ENCODE data around the gene TRIM31.

The TRIM31 gene

DNA sequence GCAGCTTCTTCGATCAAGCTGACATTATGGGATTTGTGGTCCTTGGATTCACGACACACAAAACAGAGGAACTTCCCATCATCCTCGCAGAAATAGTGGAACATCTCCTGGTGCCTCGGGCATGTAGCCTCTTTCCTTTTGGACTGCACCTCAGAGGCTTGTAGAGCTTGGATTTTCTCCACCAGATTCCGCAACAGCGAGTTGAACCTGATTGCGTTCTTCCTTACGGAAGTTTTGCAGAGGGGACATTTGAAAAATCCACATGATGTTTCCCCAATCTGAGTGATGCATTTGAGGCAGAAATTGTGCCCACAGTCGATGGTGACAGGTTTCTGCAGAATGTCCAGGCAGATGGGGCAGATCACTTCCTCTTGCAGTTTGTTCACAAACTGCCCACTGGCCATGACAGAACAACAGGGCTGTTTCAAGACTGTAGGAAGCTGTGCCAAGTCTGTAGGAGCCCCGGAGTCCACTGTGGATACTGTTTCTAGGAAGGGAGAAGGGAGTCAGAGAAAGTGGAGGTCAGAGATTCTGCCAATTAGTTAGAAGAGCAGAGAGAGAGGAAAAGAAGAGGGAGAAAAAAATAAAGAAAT is 392 bp downstream of the TRIM31 start:
- DNase-seq: no peak

DNA sequence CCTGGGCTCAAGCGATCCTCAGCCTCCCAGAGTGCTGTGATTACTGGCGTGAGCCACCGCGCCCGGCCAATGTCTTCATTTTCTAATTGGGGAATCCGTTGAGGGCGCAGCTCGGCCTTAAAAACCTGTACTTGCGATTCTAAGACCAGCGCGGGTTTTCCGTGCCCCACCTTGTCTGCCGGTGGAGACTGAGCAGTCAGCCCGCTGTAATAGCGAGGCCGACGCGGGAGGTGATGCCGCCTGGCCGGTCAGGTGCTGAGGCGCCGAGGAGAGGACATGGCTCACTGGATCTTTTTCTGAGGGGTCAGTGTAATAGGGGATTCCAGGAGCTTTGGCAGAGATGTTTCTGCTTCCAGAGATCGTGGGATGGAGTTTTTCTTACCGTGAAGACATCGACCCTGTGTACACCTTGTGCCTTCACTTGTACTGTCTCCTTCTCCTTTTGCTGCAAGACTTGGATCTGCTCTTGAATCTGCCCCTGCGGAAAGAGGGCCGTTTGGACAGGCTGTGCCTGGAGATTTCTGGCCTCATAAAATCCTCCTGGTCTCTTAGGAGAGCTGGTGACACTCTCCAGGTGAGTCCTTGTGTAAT is 1.5 kb downstream of the TRIM31 start:
- DNase-seq: no peak

DNA sequence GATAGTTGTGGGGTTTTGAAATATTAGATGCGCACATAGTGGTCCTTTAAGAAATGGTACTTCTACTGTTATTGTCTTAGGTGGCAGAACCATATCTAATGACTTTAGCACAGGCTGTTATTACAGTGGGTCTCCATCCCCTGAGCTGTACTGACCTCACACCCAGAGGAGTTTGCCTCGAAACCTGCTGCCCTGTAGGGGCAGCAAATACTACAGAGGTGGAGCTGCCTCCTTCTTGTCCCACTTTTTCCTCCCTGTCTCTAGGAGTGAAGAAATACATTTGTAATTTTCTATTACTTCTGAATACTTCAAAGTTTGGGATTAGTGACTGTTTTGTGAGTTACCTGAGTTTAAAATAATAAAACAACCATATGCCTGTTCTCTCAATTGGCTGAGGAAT is 8.2 kb downstream of the TRIM31 start:
- no peak for DNase-seq

DNA sequence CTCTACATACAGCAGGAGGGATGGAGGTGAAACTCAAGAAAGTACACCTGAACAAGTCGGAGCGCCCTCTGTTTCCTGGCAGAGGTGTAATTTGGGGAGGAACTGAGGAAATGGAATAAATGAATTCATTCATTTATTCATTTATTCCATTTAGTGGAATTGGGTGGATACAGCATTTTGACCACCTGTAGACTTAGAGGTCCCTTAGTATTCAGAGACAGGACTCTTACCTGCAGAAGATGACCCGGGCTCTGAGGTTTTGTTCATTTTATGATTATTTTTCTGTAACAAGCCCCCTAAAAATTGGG is 9.1 kb downstream of the TRIM31 start:
- no peak for DNase-seq

DNA sequence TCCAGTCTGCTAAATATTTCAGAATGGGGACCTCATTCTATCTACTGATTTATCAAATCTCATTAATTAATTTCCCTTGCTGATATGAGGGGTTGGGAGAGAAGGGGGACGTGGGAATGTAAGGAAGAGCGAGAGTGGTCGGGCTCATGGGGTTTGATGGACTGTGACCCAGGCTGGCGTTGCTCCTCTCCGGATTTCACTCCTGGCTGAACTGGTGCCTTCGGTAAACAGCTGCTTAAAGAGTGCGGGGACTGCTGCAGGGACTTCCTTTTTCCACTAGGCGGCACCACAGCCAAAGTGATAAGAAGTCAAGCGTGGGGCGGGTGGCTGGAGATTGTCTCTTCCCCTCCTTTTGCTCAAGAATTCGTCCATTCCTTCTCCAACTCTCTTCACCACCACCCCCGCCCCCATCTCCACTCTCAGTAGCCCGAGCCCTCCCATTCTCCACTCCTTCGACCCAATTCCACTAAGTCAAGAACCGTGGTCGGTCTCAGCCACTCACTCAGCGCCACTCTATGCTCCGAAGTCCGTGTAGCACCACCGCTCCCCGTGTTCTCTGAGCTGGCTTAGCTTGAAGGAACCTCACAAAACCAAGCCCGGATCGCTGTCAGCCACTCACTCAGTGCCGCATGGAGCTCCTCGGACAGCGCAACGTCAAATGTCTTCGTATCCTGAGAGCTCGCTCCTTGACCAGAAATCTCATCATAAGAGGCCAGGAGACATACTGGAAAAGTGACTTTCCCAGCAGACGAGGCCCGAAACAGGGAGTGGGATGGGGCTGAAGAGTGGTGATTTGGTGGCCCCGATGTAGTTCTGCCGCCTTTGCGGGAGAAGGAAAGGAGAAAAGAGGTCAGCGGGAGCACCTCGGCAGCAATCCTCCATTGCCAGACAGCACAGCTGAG is 9.7 kb downstream of the TRIM31 start:
- DNase-seq: peak; percentile 62

DNA sequence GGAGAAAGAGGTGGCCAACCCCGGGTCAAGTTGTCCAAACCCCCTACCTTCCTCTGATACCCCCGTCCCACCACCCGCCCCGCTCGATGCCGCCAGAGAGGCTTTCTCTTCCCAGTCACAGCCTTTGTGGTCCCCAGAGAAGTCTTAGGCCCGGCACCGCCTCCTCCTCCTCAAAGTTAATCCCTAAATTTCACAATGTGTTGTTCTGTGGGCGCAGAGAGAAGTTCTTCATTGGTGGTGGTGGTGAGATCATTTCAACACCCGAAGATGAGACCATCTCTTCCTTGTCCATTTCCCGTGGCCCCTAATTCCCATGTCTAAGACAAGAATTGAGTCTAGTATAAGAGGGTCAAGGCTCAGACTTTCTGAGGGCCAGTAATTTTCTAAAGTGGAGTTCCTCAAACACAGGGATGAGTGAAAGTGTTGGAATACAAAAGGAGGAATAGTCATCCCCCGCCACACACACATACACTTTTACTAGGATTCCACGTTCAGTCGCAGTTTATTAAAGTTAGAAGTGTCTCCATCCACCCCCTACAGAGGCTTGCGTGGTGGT is 10.4 kb downstream of the TRIM31 start:
- no peak for DNase-seq

DNA sequence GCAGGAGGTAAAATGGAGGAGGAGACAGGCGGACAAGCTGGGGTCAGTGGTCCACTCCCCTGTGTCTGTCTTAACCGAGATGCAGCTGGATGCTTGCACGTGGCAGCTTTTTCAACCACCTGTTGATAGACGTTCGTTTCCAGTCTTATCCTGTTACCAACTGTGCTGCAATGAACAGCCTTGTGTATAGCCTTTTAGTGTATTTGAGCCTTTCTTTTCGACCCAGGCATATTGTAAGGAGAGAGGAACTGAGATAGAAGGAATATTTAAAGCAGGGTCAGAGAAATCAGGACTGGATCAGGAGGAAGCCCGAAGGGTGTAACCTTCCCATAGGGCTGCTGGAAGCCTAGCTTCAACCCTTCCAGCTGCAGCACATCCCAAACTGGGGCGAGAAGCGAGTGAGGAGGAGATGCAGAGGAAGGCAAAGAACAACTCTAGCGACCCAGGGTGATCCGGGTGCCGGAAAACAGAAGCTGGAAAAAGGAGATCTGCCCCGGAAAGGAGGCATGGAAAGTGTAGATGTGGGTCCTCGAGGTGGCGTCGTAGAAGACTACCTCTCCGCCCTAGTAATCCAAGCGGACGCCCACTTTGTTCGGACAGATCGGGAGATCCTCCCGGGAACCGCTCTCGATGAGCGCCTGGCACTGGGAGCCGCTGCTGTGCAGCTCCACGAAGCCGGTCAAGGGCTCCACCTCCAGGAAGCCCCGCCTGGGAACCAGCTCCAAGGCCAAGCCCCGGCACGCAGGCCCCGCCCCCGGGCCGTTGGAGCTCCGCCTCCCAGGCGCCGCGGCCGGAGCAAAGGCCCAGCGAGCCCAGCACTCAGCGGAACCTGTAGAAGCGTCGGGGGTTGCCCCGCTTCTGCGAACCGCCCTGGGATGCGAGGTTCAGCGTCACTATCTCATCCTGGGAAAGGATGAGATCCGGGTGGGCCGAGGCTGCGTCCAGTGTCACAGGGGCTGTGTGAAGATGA is 11.2 kb downstream of the TRIM31 start:
- DNase-seq: peak; percentile 45

DNA sequence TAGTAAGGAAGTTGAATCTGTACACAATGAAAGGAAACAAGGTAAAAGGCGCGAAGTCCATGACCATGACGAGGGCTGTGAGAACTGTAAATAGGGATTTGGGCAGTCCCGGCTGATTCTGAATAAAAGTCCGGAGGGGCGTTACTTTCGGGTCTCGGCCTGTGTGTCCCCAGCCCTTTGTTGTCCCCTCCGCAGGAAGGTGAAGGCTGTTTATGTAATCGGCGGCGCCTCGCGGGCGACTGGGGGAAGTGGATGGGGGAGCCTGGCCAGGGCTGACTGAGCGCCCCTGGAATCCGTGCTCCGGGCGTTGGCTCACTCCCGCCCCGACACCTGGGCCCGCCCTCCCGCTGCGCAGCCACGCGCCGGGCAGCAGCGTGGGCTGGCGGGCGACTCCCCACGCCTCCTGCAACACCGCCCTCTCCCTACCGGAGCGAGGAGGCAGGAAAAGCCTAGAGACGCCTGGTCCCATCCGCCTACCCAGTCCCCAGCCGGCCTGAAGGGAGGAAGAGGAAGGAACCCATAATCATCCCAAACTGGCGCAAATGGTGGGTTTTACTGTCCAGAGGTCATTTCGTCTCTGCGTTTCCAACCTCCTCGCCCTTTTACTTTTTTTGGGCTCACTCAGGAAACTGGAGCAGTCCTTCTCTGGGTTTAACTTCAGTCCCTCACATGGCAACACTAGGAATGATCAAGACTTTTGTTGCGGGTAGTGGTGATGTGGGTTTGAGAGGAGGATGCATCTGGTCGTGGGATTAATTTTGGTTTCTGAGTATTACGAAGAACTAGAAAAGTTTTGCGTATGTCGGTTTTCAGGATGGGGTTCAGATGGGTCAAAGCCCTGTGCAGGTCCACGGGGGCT is 12.1 kb downstream of the TRIM31 start:
- no peak for DNase-seq

DNA sequence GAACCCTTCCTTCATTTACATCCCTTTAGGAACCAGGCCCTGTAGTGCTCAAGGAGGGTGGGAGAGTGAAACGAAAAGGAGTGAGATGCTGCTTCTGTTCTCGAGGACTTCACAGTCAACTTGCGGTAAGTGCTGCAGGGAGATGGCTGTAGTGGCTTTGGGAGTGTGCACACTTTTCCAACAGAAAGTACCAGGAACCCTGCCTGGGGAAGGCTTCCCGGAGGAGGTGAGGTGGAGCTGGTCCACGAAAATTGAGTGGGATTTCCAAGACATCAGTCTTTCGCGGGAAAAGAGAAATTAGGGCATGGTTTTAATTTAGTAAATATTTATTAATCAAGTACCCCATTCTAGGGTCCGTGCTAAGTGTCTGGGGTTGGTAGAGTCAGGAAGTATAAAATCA is 12.7 kb downstream of the TRIM31 start:
- DNase-seq: no peak

DNA sequence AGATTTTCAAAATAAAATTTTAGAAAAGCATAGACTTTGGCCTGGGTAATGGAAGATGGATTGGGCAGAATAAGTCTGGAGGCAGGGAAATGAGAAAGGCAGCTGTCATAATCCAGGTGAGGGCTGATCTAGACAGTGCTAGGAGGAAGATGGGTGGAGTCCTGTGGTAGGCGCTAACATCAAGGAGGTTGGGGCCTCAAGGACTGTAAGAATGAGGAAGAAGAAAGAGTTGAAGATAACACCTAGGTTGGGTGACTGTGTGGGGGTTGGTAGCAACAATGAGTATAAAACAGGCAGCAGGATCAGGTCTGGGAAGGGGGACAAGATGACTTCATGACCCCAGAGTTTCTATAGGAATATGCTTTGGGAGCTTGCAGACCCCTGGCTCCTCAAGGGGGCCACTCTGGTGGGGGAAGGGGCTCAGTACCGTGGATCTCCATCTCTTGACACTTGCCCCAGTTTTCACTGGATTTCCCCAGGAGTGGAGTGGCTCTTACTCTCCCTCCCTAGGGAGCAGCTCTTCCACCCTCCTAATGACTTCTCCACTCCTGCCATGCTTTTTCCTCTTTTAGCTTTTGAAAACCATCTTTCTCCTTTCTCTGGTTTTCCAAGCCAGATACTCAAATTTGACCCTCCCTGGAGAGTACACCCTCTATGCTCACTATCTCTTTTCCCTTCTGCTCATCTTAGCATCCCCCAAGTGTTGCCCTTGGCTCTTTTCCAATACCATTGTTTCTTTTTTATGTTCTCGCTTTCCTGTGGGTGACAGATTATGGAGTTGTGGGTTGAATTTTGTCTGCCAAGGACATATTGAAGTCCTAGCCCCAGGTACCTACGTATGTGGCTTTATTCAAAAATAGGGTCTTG is 14.8 kb downstream of the TRIM31 start:
- DNase-seq: no peak

DNA sequence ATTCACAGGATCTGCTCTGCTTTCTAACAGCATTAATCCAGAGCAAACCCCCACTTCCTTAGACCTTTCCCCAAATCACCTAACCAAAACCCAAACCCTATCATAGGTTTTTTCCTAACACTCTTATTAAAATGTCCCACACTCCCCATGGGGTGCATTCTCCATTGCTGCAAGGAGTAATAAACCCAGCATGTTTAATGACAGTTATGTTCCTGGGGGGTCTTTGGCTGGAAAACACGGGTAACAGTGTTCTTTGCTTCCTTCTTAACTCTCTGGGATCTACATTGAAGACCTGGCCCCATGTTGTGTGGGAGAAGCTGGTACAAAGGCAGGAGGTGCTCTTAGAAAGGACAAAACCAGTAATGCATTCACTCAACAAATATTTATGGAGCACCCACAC is 16.1 kb downstream of the TRIM31 start:
- DNase-seq: no peak

DNA sequence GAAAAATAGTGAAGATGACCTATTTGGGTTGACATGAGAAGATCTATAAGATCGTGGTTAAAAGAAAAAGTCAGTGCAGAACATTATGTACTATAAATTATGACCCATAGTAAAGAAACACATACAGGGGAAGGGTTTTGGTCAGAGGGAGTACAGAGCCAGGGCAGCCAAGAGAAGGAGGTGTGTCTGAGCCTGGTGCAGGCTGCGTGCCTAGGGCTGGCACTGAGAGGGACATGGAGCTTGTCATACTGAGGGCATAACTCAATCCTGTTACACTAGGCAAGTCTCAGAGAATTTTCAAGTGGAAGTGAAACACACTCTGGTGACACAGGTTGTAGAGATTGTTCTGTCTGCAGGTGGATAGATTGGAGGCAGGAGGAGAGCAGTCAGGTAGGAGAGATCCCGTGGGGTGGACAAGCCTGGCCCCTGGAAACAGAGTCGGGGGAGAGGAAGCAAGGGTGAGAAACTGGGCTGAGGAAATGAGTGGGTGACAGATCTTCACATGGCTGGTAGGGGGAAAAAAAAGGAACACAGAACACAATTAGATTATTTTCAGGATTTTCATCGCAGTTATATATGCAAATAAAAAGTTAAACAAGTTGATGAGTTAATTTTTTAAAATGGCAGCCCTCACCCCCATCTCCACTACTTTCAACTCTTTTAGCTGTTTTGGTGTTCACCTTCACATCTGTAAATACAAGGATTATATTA is 18.8 kb downstream of the TRIM31 start:
- no peak for DNase-seq

DNA sequence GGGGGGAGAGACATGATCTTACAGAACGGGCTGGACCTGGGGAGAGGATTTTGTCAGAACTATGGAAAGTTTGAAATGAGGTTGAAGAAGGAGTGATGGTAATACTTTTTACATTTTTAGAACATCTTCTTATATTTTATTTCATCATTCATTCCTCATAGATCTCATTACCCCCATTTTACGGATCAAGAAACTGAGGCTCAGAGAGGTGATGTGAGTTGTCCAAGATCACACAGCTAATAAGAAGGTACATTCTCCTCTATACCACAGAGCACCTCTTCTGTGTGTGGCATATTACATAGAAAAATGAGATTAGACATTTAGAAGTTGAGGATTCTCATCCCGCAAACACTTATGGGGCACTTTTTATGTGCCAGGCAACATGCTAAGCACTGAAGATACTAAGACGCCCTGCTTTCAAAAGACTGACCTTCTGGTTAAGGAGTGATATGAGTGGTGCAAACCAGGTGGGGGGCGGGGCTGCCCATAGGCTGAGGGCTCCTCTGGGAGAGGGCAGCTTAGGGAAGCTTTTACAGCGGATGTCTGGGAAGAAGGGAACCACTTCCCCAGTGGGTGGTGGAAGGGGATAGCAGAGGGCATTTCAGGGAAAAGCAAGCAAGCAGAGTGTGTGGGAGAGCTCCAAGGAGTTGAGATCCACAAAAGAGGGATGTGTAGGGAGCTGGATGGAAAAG is 19.9 kb downstream of the TRIM31 start:
- no peak for DNase-seq

DNA sequence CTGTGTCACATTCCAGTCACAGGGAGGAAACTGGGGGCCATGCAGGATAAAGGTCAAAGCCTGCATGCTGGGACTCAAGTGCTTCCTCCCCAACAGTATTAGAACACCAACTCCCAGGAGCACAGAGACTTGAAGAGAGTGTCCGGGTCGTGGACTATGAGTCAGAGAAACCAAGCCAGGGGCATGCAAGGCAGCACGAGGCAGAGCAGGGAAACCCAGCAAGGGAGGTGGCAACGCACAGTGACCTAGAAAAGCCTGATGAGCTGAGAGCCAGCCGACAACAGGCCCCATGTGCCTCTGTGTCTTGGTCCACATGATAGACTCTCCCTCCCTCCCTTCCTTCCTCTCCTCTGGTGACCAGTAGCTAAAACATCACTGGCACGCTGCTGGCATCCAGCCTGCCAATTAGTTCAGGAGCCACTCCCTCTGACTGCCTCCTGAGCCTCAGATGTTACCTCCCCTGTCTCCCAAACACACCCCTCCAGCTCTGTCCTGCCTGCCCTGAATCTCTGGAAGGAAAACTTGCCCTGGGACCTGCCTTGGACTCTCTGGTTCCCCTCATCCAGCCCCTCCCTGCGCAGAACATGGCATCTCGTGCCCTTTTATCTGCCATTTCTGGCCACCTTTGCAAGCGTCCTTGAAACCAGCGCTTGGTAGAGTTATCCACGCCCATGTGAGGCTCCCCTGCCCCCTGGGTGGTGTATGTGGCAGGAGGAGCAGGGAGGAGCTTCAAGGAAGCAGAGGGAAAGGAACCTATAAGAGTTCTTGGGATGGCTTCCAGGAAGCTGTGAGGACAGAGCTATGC is 21.1 kb downstream of the TRIM31 start:
- no peak for DNase-seq

DNA sequence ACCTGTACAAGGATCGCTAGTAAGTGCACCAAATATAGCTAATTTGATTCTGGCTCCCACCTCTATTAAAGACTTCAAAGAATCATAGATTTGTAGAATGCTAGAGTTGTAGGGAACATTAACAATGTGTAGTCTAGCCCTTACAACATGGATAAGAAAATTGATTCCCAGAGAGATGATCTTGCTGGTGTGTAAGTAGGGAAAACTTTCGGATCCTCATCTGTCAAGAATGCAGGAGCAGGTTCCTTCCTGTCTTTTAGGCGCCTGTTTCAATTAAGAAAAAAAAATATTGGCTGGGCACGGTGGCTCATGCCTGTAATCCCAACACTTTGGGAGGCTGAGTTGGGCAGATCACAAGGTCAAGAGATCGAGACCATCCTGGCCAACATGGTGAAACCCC is 25.0 kb downstream of the TRIM31 start:
- DNase-seq: no peak

DNA sequence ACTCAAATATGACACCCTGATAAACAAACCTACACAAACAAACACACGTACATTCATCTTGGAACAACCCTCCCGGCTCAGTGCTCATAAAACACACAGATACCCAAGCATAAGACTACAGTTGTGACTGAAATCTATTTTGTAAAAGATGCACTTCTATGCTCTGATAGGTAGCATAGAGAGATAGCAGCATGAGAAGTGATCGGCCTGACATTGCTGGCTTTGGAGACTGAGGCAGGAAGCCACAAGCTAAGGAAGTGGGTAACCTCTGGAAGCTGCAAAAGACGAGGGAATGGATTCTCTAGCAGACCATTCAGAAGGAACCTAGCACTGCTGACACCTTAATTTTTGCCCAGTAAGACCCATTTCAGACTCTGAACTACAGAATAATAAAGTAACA is 35.7 kb downstream of the TRIM31 start:
- no peak for DNase-seq

DNA sequence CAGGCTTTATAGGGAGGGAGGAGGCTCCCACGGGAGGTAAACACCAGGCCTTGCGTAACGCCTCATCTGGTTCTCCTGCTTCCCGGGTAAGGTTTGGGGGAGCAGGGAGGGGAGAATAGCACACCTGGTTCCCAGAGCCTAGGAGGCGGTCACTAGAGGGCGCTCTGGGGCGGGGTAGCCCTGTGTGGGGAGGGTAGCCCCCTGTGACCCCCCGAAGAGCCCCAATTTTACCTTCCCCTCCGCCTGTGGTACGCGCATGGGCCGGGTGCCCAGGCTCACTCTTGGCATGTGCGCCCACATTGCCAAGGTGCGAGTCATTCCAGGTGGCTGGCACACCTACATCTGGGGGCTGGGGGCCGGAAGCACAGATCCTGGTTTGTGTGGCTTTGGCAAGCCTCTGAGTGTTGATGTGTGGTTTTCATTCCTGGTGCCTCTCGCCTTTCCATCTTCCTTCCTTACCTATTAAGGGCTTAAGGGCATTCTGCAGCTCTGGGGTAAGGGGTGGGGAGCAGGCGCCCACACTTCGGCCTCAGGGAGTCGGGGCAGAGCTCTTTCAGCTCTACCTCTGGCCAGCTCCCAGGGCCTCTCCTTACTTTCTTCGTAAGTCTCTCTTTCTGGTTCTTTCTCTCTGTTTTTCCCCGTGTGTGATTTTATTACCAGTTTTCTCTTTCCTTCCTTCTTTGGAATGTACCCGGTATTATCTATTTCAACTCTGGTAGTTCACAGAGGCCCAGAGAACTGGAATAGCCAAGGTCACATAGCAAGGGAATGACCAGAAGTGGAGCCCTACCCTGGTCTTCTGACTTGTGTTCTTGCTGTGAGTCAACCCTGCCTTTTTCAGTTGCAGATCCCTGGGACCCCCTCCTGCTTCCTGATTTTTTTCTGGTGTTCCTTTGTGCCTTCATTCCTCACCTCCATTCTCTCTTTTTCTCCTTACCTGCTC is 36.8 kb downstream of the TRIM31 start:
- no peak for DNase-seq

Measured in DMS 273 treated with DMSO at 0.1 percent for 48 hours (cell line).